8988T (cell line): ENCODE data around the gene REC114.

Experiments used
- DNase-seq: peaks from one replicate; pipeline ENCODE4 v3.0.0; 2011

Gene REC114

GRCh38 chr15:73608941-73609340 is 166.0 kb downstream of the REC114 start:
- DNase-seq, result no peak
